ENCODE results near the gene LRBA. TPM values are rescaled to one million over a fixed set of nuclear protein-coding genes. Genes with fewer than 3 reads are reported as not detected.
A peak's percentile ranks its signal among the peaks of the same experiment; 100 is the strongest.

The LRBA gene
- polyA plus RNA-seq, 1 experiment, result 23.4 TPM

- no peak for TF ChIP-seq CTCF (IDR thresholded peaks at IDR 0.05; ENCODE audit: low read depth, low read length)
- Histone ChIP-seq H3K27ac (ENCODE audit: low read depth, low read length) (no peak overlapping the region), H3K4me3 (ENCODE audit: low read depth, low read length) (no peak overlapping the region), H3K27me3 (ENCODE audit: control insufficient read depth, insufficient read depth, low read length) (no peaks in the 10 kb centered on the region), H3K9me3 (ENCODE audit: control insufficient read depth, insufficient read depth, low read length) (no peaks in the 10 kb centered on the region)
- CTCF ChIA-PET, result no interaction called here
- DNase-seq (ENCODE audit: low read depth, low spot score), result no peak
- POLR2A ChIA-PET, result no interaction called here
Measured at GRCh38 chr4:150681063-150681462, 334.0 kb downstream of the LRBA start.

GRCh38 chr4:150680651-150681050 is 334.4 kb downstream of the LRBA start:
- ChIA-PET POLR2A (interaction anchor here (0.6 kb wide), 1 partner anchor 137 kb away, joined by 5 read pairs; no protein-coding TSS in a partner anchor), CTCF (no interaction called here)
- Histone ChIP-seq H3K4me3 (ENCODE audit: low read depth, low read length) (no peak overlapping the region), H3K27me3 (ENCODE audit: control insufficient read depth, insufficient read depth, low read length) (no peaks in the 10 kb centered on the region), H3K27ac (ENCODE audit: low read depth, low read length) (no peak overlapping the region), H3K9me3 (ENCODE audit: control insufficient read depth, insufficient read depth, low read length) (no peaks in the 10 kb centered on the region)
- no peak for DNase-seq (ENCODE audit: low read depth, low spot score)
- no peak for TF ChIP-seq CTCF (IDR thresholded peaks at IDR 0.05; ENCODE audit: low read depth, low read length)

GRCh38 chr4:150679765-150680343 is 335.2 kb downstream of the LRBA start:
- no peak for DNase-seq (ENCODE audit: low read depth, low spot score)
- Histone ChIP-seq H3K9me3 (ENCODE audit: control insufficient read depth, insufficient read depth, low read length) (no peaks in the 10 kb centered on the region), H3K27ac (ENCODE audit: low read depth, low read length) (no peak overlapping the region), H3K4me3 (ENCODE audit: low read depth, low read length) (no peak overlapping the region), H3K27me3 (ENCODE audit: control insufficient read depth, insufficient read depth, low read length) (no peaks in the 10 kb centered on the region)
- CTCF ChIA-PET, result no interaction called here
- TF ChIP-seq CTCF (IDR thresholded peaks at IDR 0.05; ENCODE audit: low read depth, low read length), result no peak
- POLR2A ChIA-PET, result interaction anchor here (0.6 kb wide), 1 partner anchor 138 kb away, joined by 5 read pairs; no protein-coding TSS in a partner anchor

- CTCF ChIA-PET, result interaction anchor here (0.5 kb wide), 1 partner anchor 10 kb away, joined by 3 read pairs; no protein-coding TSS in a partner anchor
- Histone ChIP-seq H3K27me3 (ENCODE audit: control insufficient read depth, insufficient read depth, low read length) (no peaks in the 10 kb centered on the region), H3K4me3 (ENCODE audit: low read depth, low read length) (peak overlapping the region; percentile 26; the same call in 1 of the 2 replicates), H3K27ac (ENCODE audit: low read depth, low read length) (no peak overlapping the region), H3K9me3 (ENCODE audit: control insufficient read depth, insufficient read depth, low read length) (no peaks in the 10 kb centered on the region)
- no peak for DNase-seq (ENCODE audit: low read depth, low spot score)
- POLR2A ChIA-PET, result interaction anchor here (0.6 kb wide), 1 partner anchor 107 kb away, joined by 6 read pairs; no protein-coding TSS in a partner anchor
- TF ChIP-seq CTCF (IDR thresholded peaks at IDR 0.05; ENCODE audit: low read depth, low read length), result no peak
Measured at GRCh38 chr4:150679018-150679764, 335.9 kb downstream of the LRBA start.

GRCh38 chr4:150673793-150674192 is 341.3 kb downstream of the LRBA start:
- TF ChIP-seq CTCF (IDR thresholded peaks at IDR 0.05; ENCODE audit: low read depth, low read length), result no peak
- H3K4me3 ChIP-seq (ENCODE audit: low read depth, low read length), result no peak overlapping the region
- no peaks in the 10 kb centered on the region for H3K9me3 ChIP-seq (ENCODE audit: control insufficient read depth, insufficient read depth, low read length)
- H3K27me3 ChIP-seq (ENCODE audit: control insufficient read depth, insufficient read depth, low read length), result no peaks in the 10 kb centered on the region
- ChIA-PET CTCF (no interaction called here), POLR2A (no interaction called here)
- no peak for DNase-seq (ENCODE audit: low read depth, low spot score)
- no peak overlapping the region for H3K27ac ChIP-seq (ENCODE audit: low read depth, low read length)

Data from AG04450 (cell line).